Vagina (tissue), 2 donors: ENCODE measurements around the gene PTPRN2. TPM values are rescaled to one million over a fixed set of nuclear protein-coding genes. Genes with fewer than 3 reads are reported as not detected.

Experiments used
- DNase-seq, 2 donors: peaks; one replicate each; pipeline ENCODE4 v3.0.0-alpha.2; 2017; ENCODE audit errors: extremely low spot score in 2 of 2
- H3K27ac ChIP-seq: fragments of 200-600 bp; sonication (generic); one replicate; pipeline ENCODE4 v1.5.1; 2019
- H3K27me3 ChIP-seq: fragments of 200-600 bp; sonication (generic); one replicate; pipeline ENCODE4 v1.5.1; 2019
- H3K36me3 ChIP-seq, 2 donors: fragments of 200-600 bp; sonication (generic); one replicate each; pipeline ENCODE4 v1.5.1; 2017 to 2019
- H3K4me1 ChIP-seq: fragments of 200-600 bp; sonication (generic); one replicate; pipeline ENCODE4 v1.5.1; 2019
- H3K4me3 ChIP-seq, 2 donors: fragments of 200-600 bp; sonication (generic); 1 replicate in 1 of 2; 2 replicates in 1 of 2; pipeline ENCODE4 v1.5.1; 2016 to 2019
- H3K9me3 ChIP-seq: fragments of 200-600 bp; sonication (generic); one replicate; pipeline ENCODE4 v1.5.1; 2019
- CTCF ChIP-seq, 3 experiments: fragments of 450-650 bp in 2 of 3; fragments of 200-600 bp in 1 of 3; sonication (generic) in 1 of 3; IDR thresholded peaks; one replicate each; pipeline ENCODE4 v1.5.1; 2017 to 2019; ENCODE audit warnings: antibody characterized with exemption in 3 of 3, mild to moderate bottlenecking in 2 of 3, moderate library complexity in 2 of 3
- POLR2A ChIP-seq, 2 donors: fragments of 450-650 bp; IDR thresholded peaks; one replicate each; pipeline ENCODE4 v1.6.1; 2017; ENCODE audit warnings: antibody characterized with exemption in 2 of 2, mild to moderate bottlenecking in 2 of 2, moderate library complexity in 2 of 2
- POLR2AphosphoS5 ChIP-seq, 2 donors: sonication (generic); formaldehyde crosslinking; IDR thresholded peaks; one replicate each; pipeline ENCODE4 v1.9.0; 2017; ENCODE audit warnings: antibody characterized with exemption in 2 of 2, mild to moderate bottlenecking in 2 of 2, low read depth in 1 of 2; ENCODE audit not compliant: insufficient read depth in 1 of 2
- intact Hi-C: fragments of 100-400 bp; cut with DNase I; formaldehyde crosslinking; loops from one replicate; pipeline ENCODE4 v1.15.1; 2023
- total RNA-seq: library from RNA; depleted of rRNA; stranded (reverse); fragments of >200 nt; gene quantifications from one replicate; pipeline ENCODE4 v1.2.3, GENCODE V29; 2016

Gene PTPRN2
- total RNA-seq, 1 donor from 2014 or later: 7.4 TPM

DNA sequence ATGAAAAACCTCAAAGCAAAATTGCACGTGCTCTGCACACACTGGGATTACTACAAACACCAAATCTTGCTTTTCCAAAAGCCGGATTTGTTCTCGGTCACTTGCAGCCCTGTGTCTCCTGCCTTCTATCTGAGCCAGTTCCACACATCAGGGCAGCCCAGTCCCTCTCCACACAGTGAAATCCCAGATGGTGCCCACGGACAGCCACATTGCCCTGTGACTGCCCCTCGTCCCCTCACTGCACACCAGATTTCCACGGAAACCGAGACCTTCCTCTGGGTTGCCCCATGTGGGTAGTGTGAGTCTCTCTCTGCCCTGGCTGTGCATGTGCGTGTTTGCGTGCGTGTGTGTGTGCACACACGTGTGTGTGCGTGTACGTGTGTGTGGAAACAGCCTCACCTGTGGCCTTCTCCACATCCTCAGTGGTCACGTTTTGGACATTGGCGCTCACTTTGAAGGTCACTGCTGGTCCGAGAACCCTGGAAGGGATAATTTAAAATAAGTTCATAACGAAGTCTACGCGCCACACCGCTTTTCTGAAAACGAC lies 506.7 kb downstream of the PTPRN2 start:
- intact Hi-C loops: no loop called here
- H3K4me3 ChIP-seq: no peak overlapping the region
- no peaks in the 10 kb centered on the region for H3K4me1 ChIP-seq
- DNase-seq: no peak
- no peak for TF ChIP-seq POLR2AphosphoS5 (IDR thresholded peaks at IDR 0.05; ENCODE audit: insufficient read depth in 1 of 2, low read depth in 1 of 2)
- no peak for TF ChIP-seq POLR2A (IDR thresholded peaks at IDR 0.05)
- no peak for TF ChIP-seq CTCF (IDR thresholded peaks at IDR 0.05)
- no peaks in the 10 kb centered on the region for H3K36me3 ChIP-seq
- H3K9me3 ChIP-seq: no peaks in the 10 kb centered on the region
- no peak overlapping the region for H3K27ac ChIP-seq
- no peaks in the 10 kb centered on the region for H3K27me3 ChIP-seq

DNA sequence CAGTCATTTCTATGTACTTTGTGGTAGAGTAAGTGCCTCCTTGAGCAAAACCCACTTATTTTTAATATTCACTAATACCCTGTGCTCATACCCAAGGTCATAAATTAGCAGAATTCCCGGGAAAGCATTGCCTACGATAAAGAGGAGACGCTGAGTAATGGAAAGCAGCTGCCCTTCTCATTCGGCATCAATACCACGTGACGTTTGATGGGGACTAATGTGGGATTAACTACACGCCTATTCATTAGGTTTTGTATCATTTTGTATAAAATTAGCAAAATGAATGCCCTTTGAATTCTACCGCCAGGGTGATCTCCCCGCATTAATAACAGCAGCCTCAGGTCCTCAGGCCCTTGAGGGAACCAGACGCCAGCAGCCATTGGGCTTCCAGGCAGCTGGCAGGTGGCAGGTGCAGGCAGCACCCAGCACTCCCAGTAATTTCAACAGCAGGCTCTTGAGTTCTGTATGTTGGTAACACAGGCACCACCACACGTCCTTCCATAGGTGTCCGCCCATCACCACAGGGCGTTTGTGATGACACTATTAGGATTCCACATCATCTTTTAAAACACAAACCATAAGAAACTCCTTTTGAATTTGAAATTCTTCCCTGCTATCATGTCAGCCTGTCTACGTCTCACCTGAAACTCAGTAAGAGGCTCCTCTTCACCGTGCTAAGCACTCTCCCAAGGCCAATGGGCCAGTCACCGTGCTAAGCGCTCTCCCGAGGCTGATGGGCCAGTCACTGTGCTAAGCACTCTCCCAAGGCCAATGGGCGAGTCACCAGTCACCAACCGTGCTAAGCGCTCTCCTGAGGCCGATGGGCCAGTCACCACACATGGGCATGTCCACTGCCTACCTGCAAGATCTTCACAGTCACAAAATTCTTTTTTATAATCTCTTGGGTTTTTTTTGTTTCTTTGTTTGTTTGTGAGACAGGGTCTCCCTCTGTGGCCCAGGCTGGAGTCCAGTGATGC lies 509.4 kb downstream of the PTPRN2 start:
- Histone ChIP-seq H3K4me3 (no peak overlapping the region), H3K36me3 (no peaks in the 10 kb centered on the region), H3K4me1 (no peaks in the 10 kb centered on the region), H3K27me3 (no peaks in the 10 kb centered on the region), H3K27ac (no peak overlapping the region), H3K9me3 (no peaks in the 10 kb centered on the region)
- intact Hi-C loops: no loop called here
- no peak for TF ChIP-seq POLR2A (IDR thresholded peaks at IDR 0.05)
- no peak for TF ChIP-seq CTCF (IDR thresholded peaks at IDR 0.05)
- no peak for TF ChIP-seq POLR2AphosphoS5 (IDR thresholded peaks at IDR 0.05; ENCODE audit: insufficient read depth in 1 of 2, low read depth in 1 of 2)
- no peak for DNase-seq

- TF ChIP-seq CTCF (IDR thresholded peaks at IDR 0.05) (no peak), POLR2AphosphoS5 (IDR thresholded peaks at IDR 0.05; ENCODE audit: insufficient read depth in 1 of 2, low read depth in 1 of 2) (no peak), POLR2A (IDR thresholded peaks at IDR 0.05) (no peak)
- Histone ChIP-seq H3K4me1 (no peaks in the 10 kb centered on the region), H3K27ac (no peak overlapping the region), H3K4me3 (no peak overlapping the region), H3K9me3 (no peaks in the 10 kb centered on the region), H3K36me3 (no peaks in the 10 kb centered on the region), H3K27me3 (no peaks in the 10 kb centered on the region)
- DNase-seq: no peak
- intact Hi-C loops: no loop called here
These were observed 510.3 kb downstream of the PTPRN2 start for GRCh38 chr7:158077151-158077840.

DNA sequence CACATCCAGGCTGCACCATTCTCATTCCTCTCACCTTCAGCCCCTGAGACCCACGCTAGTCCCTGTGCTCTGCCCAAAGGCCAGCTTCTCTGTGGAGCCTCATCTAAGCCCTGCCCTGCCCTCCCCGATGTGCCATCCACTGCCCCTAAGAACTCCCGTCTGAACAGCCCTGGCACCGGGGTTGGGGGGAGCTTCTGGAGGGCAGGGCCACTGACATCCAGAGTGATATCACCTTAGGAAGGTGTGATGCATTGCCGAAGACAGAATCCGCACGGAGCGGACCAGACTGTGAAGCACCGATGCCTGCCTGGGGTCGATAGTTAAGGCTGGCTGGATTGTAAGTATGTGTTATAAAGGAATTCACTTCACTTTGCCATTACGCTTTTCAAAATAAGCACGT lies 511.0 kb downstream of the PTPRN2 start:
- no peak for DNase-seq
- Histone ChIP-seq H3K36me3 (no peaks in the 10 kb centered on the region), H3K4me1 (no peaks in the 10 kb centered on the region), H3K27me3 (no peaks in the 10 kb centered on the region), H3K9me3 (no peaks in the 10 kb centered on the region), H3K27ac (no peak overlapping the region), H3K4me3 (no peak overlapping the region)
- intact Hi-C loops: no loop called here
- TF ChIP-seq POLR2A (IDR thresholded peaks at IDR 0.05) (no peak), POLR2AphosphoS5 (IDR thresholded peaks at IDR 0.05; ENCODE audit: insufficient read depth in 1 of 2, low read depth in 1 of 2) (no peak), CTCF (IDR thresholded peaks at IDR 0.05) (no peak)
